ENCODE results near the gene ATRN. TPM values are rescaled to one million over a fixed set of nuclear protein-coding genes. Genes with fewer than 3 reads are reported as not detected.

The ATRN gene
- total RNA-seq, 3 donors from 2014 or later (not counting 1 experiment from before 2014, with no cell fraction given), result 16.1 to 21.8 (median 19.3) TPM

- Histone ChIP-seq H3K4me1 (ENCODE audit: control insufficient read depth, insufficient read depth, low read length) (peaks cover 10% of the 10 kb centered on the region), H3K9me3 (ENCODE audit: control insufficient read depth, insufficient read depth, low read length) (no peaks in the 10 kb centered on the region), H3K4me3 (ENCODE audit: low read length) (no peak overlapping the region), H3K27me3 (ENCODE audit: control insufficient read depth, insufficient read depth, low read length) (no peaks in the 10 kb centered on the region), H3K27ac (ENCODE audit: low read length) (no peak overlapping the region), H3K36me3 (ENCODE audit: control insufficient read depth, insufficient read depth, low read length) (peaks cover 15% of the 10 kb centered on the region)
- peaks cover 13% of the 10 kb centered on the region for H3K36me3 Mint-ChIP-seq
- DNase-seq (no peak), ATAC-seq (no peak)
- no peak overlapping the region for H3K27ac Mint-ChIP-seq
- H3K4me1 Mint-ChIP-seq, result peaks cover 14 to 17% of the 10 kb centered on the region in 2 donors
- H3K27me3 Mint-ChIP-seq (ENCODE audit: low read depth in 2 of 2), result no peaks in the 10 kb centered on the region
- 90% methylated on average over 7 of the region's 9 CpGs for WGBS (ENCODE audit: insufficient coverage)
- intact Hi-C loops (cut with micrococcal nuclease), result no loop called here
- no peak for TF ChIP-seq CTCF (IDR thresholded peaks at IDR 0.05)
- no peak overlapping the region for H3K4me3 Mint-ChIP-seq
- no peaks in the 10 kb centered on the region for H3K9me3 Mint-ChIP-seq
Observed at GRCh38 chr20:3648951-3649350, 178.1 kb downstream of the ATRN start.

- Mint-ChIP-seq H3K4me3 (no peak overlapping the region), H3K27ac (no peak overlapping the region), H3K9me3 (no peaks in the 10 kb centered on the region), H3K4me1 (peaks cover 14 to 17% of the 10 kb centered on the region in 2 donors), H3K27me3 (ENCODE audit: low read depth in 2 of 2) (no peaks in the 10 kb centered on the region), H3K36me3 (peaks cover 7% of the 10 kb centered on the region)
- H3K36me3 ChIP-seq (ENCODE audit: control insufficient read depth, insufficient read depth, low read length), result peaks cover 15% of the 10 kb centered on the region
- no peaks in the 10 kb centered on the region for H3K9me3 ChIP-seq (ENCODE audit: control insufficient read depth, insufficient read depth, low read length)
- DNase-seq (no peak), ATAC-seq (no peak)
- no peak for TF ChIP-seq CTCF (IDR thresholded peaks at IDR 0.05)
- intact Hi-C loops (cut with micrococcal nuclease), result no loop called here
- H3K4me3 ChIP-seq (ENCODE audit: low read length), result no peak overlapping the region
- peaks cover 10% of the 10 kb centered on the region for H3K4me1 ChIP-seq (ENCODE audit: control insufficient read depth, insufficient read depth, low read length)
- no peak overlapping the region for H3K27ac ChIP-seq (ENCODE audit: low read length)
- H3K27me3 ChIP-seq (ENCODE audit: control insufficient read depth, insufficient read depth, low read length), result no peaks in the 10 kb centered on the region
- 85% methylated on average over 9 of the region's 9 CpGs for WGBS (ENCODE audit: insufficient coverage)
Observed at GRCh38 chr20:3651204-3651962, 180.6 kb downstream of the ATRN start.

GRCh38 chr20:3652221-3652620, 181.4 kb downstream of the ATRN start:
- intact Hi-C loops (cut with micrococcal nuclease), result no loop called here
- TF ChIP-seq CTCF (IDR thresholded peaks at IDR 0.05), result no peak
- Mint-ChIP-seq H3K27ac (no peak overlapping the region), H3K4me1 (peaks cover 14 to 17% of the 10 kb centered on the region in 2 donors), H3K27me3 (ENCODE audit: low read depth in 2 of 2) (no peaks in the 10 kb centered on the region), H3K9me3 (no peaks in the 10 kb centered on the region), H3K4me3 (no peak overlapping the region), H3K36me3 (peaks cover 7% of the 10 kb centered on the region)
- Histone ChIP-seq H3K27me3 (ENCODE audit: control insufficient read depth, insufficient read depth, low read length) (no peaks in the 10 kb centered on the region), H3K4me1 (ENCODE audit: control insufficient read depth, insufficient read depth, low read length) (peaks cover 10% of the 10 kb centered on the region), H3K9me3 (ENCODE audit: control insufficient read depth, insufficient read depth, low read length) (no peaks in the 10 kb centered on the region), H3K36me3 (ENCODE audit: control insufficient read depth, insufficient read depth, low read length) (peaks cover 14% of the 10 kb centered on the region), H3K27ac (ENCODE audit: low read length) (no peak overlapping the region), H3K4me3 (ENCODE audit: low read length) (no peak overlapping the region)
- ATAC-seq (no peak), DNase-seq (no peak)
- WGBS (ENCODE audit: insufficient coverage), result 98% methylated on average over 9 of the region's 9 CpGs
